GM18520 (cell line): Measurements from ENCODE around the gene TBC1D28.
"Not testable (repeated sequence)": the region's sequence is repeated elsewhere in the genome, so short reads cannot be mapped to it uniquely, and the experiment has no call there.

Experiments used
- ATAC-seq: cut with Tn5 transposase; IDR thresholded peaks from one replicate; pipeline ENCODE4 v1.9.1; 2021; ENCODE audit not compliant: unreplicated experiment

TBC1D28 gene

DNA sequence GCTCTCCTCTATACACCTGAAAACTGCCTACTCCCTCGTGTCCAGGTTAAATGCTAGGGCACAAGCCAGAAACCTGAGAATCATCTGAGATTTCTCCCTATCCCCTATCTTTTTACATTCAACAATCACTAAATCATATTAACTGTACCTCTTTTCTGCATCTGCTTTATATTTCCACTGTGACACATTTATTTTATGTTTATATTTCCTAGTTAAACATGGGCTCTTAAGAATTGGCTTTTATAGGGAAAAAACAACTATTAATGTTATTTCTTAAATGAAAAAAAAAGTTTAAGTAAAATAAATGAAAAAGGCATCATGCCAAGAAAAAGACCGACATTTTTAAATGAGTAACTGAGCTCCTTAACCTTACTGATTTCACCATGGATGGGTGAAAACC lies 26.6 kb downstream of the TBC1D28 start:
- ATAC-seq: not testable (repeated sequence)

DNA sequence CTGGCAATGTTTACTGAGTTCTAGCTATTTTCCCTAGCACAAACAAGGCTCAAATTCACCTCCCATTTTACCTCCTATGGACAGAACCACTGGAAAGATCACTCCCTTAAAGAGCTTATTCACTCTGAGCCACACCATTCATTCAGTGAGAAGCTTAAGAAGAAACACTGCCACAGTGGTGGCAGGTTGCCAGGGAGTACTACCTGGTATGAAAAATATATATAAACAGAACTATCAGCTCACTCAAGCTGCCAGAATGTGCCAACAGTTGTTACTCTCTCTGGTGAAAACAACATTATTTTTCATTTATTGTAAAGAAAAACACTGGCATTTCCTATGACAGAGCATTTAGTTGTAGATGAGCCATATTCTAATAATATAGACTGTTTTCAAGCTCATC lies 31.2 kb downstream of the TBC1D28 start:
- ATAC-seq: not testable (repeated sequence)

DNA sequence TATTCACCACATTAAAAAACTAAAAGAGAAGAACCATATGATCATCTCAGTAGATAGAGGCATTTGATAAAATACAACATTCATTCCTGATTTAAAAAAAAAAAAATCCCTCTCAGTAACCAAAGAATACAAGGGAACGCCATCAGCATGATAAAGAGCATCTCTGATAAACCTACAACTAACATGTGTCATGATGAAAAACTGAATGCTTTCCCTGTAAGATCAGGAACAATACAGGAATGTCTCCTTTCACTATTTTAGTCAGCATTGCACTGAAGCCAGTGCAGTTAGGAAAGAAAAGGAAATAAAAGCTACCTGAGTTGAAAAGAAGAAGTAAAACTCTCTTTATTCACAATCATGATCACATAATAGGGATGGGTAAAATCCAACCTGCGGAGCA lies 51.1 kb downstream of the TBC1D28 start:
- not testable (repeated sequence) for ATAC-seq
